Upper lobe of left lung (tissue), 6 donors: Measurements from ENCODE around the gene TENM4. TPM values are rescaled to one million over a fixed set of nuclear protein-coding genes. Genes with fewer than 3 reads are reported as not detected.
"Not testable (repeated sequence)": the region's sequence is repeated elsewhere in the genome, so short reads cannot be mapped to it uniquely, and the experiment has no call there.

Experiments
- ATAC-seq, 2 donors: fragments of 200-7000 bp; cut with Tn5 transposase; one replicate each; pipeline ENCODE4 v1.9.1; 2022; ENCODE audit warnings: mild to moderate bottlenecking in 2 of 2, moderate library complexity in 2 of 2; ENCODE audit not compliant: low FRiP score in 2 of 2
- DNase-seq, 2 donors: peaks; one replicate each; pipeline ENCODE4 v3.0.0-alpha.2; 2019 to 2020
- H3K27ac ChIP-seq, 4 donors: fragments of 200-600 bp; sonication (generic); one replicate each; pipeline ENCODE4 v1.5.1; 2016 to 2019
- H3K27me3 ChIP-seq, 4 donors: fragments of 200-600 bp; sonication (generic); one replicate each; pipeline ENCODE4 v1.5.1; 2017 to 2019
- H3K36me3 ChIP-seq, 4 donors: fragments of 200-600 bp; sonication (generic); one replicate each; pipeline ENCODE4 v1.5.1; 2016 to 2019
- H3K4me1 ChIP-seq, 4 donors: fragments of 200-600 bp; sonication (generic); one replicate each; pipeline ENCODE4 v1.5.1; 2018 to 2019
- H3K4me3 ChIP-seq, 4 donors: fragments of 200-600 bp; sonication (generic); one replicate each; pipeline ENCODE4 v1.5.1; 2017 to 2019; ENCODE audit warnings: mild to moderate bottlenecking in 2 of 4, moderate library complexity in 1 of 4
- H3K9me3 ChIP-seq, 4 donors: fragments of 200-600 bp; sonication (generic); one replicate each; pipeline ENCODE4 v1.5.1; 2018 to 2019
- EP300 ChIP-seq, 4 donors: sonication (generic); formaldehyde crosslinking; IDR thresholded peaks; one replicate each; pipeline ENCODE4 v1.5.1; 2017; ENCODE audit warnings: antibody characterized with exemption in 4 of 4, control low read depth in 2 of 4
- POLR2A ChIP-seq, 4 donors: fragments of 450-650 bp; IDR thresholded peaks; one replicate each; pipeline ENCODE4 v1.5.1; 2016 to 2017; ENCODE audit warnings: antibody characterized with exemption in 4 of 4, mild to moderate bottlenecking in 2 of 4
- POLR2AphosphoS5 ChIP-seq, 2 donors: sonication (generic); formaldehyde crosslinking; IDR thresholded peaks; one replicate each; pipeline ENCODE4 v1.5.1; 2017; ENCODE audit warnings: antibody characterized with exemption in 2 of 2
- WGBS, 2 donors: methylation state at CpG; one replicate each; pipeline ENCODE4 v1.1.5; 2017 to 2018; 5-methylcytosine and 5-hydroxymethylcytosine counted together
- total RNA-seq, 6 donors: library from RNA; depleted of rRNA in 4 of 6; stranded (reverse); fragments of >200 nt in 4 of 6; gene quantifications; one replicate each; pipeline versions ENCODE4 v1.1.0 to v1.2.1, GENCODE V29; 2016 to 2021
- TF ChIP-seq, protein P1 (sequence below), 6 experiments: fragments of 450-650 bp in 4 of 6; fragments of 200-600 bp in 2 of 6; sonication (generic) in 2 of 6; IDR thresholded peaks; one replicate each; pipeline ENCODE4 v1.5.1; 2016 to 2019; ENCODE audit warnings: antibody characterized with exemption in 6 of 6
- donor health status: DM: no; HTN: no; CAD: no; lungs with moderate emphysema.
- donor health status: DM: no; HTN: yes; CAD: no; lungs with severe emphysema.

Gene TENM4
- total RNA-seq, 6 donors from 2014 or later, result 0.11 to 20.0 (median 3.7) TPM

DNA sequence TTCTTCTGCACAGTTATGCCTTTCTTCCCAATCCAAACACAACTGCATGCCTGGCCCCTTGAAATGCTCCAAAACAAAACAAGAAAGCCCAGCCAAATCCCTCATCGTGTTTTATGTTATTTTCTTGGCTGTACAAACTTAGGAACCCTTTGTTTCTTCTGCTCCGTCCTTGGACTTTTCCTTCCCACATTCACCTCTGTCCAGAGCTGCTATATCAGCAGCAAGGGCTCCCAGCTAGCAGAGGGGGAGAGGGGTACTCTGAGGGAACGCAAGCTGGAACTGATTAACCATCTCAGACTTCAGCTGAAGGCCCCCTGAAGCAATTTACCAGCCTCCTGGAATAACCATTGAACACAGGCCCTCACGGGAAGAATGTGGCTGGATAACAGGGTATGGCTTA, 214.7 kb downstream of the TENM4 start:
- 46 to 52% methylated on average over 4 of the region's 4 CpGs for WGBS, 2 donors
- no peaks in the 10 kb centered on the region for H3K27me3 ChIP-seq
- no peak for DNase-seq
- no peak for ATAC-seq
- no peaks in the 10 kb centered on the region for H3K4me1 ChIP-seq
- H3K27ac ChIP-seq, result no peak overlapping the region
- no peaks in the 10 kb centered on the region for H3K36me3 ChIP-seq
- TF ChIP-seq EP300 (IDR thresholded peaks at IDR 0.05) (no peak), POLR2AphosphoS5 (IDR thresholded peaks at IDR 0.05) (no peak), POLR2A (IDR thresholded peaks at IDR 0.05) (no peak)
- TF ChIP-seq, protein P1, sequence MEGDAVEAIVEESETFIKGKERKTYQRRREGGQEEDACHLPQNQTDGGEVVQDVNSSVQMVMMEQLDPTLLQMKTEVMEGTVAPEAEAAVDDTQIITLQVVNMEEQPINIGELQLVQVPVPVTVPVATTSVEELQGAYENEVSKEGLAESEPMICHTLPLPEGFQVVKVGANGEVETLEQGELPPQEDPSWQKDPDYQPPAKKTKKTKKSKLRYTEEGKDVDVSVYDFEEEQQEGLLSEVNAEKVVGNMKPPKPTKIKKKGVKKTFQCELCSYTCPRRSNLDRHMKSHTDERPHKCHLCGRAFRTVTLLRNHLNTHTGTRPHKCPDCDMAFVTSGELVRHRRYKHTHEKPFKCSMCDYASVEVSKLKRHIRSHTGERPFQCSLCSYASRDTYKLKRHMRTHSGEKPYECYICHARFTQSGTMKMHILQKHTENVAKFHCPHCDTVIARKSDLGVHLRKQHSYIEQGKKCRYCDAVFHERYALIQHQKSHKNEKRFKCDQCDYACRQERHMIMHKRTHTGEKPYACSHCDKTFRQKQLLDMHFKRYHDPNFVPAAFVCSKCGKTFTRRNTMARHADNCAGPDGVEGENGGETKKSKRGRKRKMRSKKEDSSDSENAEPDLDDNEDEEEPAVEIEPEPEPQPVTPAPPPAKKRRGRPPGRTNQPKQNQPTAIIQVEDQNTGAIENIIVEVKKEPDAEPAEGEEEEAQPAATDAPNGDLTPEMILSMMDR (IDR thresholded peaks at IDR 0.05), result no peak
- H3K4me3 ChIP-seq, result no peak overlapping the region
- H3K9me3 ChIP-seq, result peaks cover 0 to 3% (median 0%) of the 10 kb centered on the region in 4 donors

DNA sequence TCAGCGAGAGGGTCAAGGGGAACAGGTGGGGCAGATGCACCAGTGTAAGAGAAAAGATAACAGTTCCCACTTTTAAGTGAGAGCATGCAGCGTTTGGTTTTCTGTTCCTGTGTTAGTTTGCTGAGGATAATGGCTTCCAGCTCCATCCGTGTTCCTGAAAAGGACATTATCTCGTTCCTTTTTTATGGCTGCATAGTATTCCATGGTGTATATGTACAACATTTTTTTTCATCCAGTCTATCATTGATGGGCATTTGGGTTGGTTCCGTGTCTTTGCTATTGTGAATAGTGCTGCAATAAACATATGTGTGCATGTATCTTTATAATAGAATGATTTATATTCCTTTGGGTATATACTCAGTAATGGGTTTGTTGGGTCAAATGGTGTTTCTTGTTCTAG, 218.7 kb downstream of the TENM4 start:
- H3K9me3 ChIP-seq, H3K4me1 ChIP-seq, DNase-seq, H3K27ac ChIP-seq, ATAC-seq, H3K4me3 ChIP-seq, H3K27me3 ChIP-seq, H3K36me3 ChIP-seq: not testable (repeated sequence)
- 83 to 95% methylated on average over 5 of the region's 5 CpGs for WGBS, 2 donors

DNA sequence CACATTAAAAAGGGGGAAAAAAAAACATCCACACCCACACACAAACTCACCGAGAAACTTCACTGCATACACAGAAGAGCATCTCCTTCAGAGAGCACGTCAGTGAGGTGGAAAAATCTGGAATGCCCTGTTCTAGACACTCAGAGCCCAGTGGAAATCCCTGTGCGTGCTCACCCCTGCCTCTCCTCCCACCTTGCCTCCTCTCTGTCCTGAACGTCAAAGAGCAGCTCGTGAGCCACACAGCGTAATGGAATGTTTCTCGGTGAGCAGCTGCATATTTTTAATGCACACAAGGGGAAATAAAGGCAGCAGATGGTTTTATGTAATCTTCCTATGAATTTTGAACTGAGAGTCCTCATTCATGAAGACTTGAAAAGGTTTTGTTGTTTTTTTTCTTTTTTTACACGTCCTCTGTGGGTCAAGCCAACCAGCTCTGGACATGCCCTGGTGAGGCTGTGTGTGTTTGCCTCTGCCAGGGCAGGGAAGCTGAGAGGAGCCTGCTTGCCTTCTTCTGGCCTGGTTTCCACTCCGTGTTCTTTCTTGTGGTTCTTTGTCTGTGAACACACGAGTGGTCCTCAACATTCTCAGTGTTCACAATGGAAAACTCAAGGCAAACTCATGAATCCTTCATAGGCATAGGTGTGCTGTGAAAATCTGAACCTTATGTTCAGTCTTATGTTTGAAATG, 219.2 kb downstream of the TENM4 start:
- H3K4me1 ChIP-seq, result no peaks in the 10 kb centered on the region
- no peak overlapping the region for H3K4me3 ChIP-seq
- peaks cover 0 to 3% (median 0%) of the 10 kb centered on the region in 4 donors for H3K9me3 ChIP-seq
- no peak overlapping the region for H3K27ac ChIP-seq
- TF ChIP-seq EP300 (IDR thresholded peaks at IDR 0.05) (no peak), POLR2AphosphoS5 (IDR thresholded peaks at IDR 0.05) (no peak), POLR2A (IDR thresholded peaks at IDR 0.05) (no peak)
- TF ChIP-seq, protein P1 (IDR thresholded peaks at IDR 0.05), result no peak
- 73 to 81% methylated on average over 10 of the region's 10 CpGs for WGBS, 2 donors
- H3K27me3 ChIP-seq, result no peaks in the 10 kb centered on the region
- DNase-seq (no peak), ATAC-seq (no peak)
- H3K36me3 ChIP-seq, result no peaks in the 10 kb centered on the region

DNA sequence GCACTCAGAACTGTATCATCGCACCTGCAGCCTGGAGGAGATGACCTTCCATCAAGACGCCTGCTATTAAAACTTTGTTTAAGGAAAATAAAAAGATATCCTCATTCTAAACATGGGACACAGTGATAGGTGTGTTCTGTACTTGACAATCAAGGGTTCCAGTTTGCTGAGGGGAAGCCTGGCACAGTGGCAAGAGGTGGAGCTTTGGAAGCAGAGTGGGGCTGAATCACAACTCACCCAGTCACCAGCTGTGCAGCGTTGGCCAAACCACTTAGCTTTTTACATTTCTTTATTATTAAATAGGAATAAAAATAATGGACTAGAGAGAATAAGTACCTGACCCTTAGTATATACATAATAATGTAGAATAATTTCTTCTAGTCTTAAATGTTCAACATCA, 220.7 kb downstream of the TENM4 start:
- DNase-seq, result no peak
- H3K4me3 ChIP-seq, result no peak overlapping the region
- peaks cover 0 to 3% (median 0%) of the 10 kb centered on the region in 4 donors for H3K9me3 ChIP-seq
- WGBS, 2 donors, result 83 to 87% methylated on average over 3 of the region's 3 CpGs
- ATAC-seq, result no peak
- no peaks in the 10 kb centered on the region for H3K27me3 ChIP-seq
- no peaks in the 10 kb centered on the region for H3K36me3 ChIP-seq
- TF ChIP-seq POLR2AphosphoS5 (IDR thresholded peaks at IDR 0.05), result no peak
- TF ChIP-seq EP300 (IDR thresholded peaks at IDR 0.05), result no peak
- TF ChIP-seq POLR2A (IDR thresholded peaks at IDR 0.05), result no peak
- TF ChIP-seq, protein P1 (IDR thresholded peaks at IDR 0.05), result no peak
- no peaks in the 10 kb centered on the region for H3K4me1 ChIP-seq
- H3K27ac ChIP-seq, result no peak overlapping the region

DNA sequence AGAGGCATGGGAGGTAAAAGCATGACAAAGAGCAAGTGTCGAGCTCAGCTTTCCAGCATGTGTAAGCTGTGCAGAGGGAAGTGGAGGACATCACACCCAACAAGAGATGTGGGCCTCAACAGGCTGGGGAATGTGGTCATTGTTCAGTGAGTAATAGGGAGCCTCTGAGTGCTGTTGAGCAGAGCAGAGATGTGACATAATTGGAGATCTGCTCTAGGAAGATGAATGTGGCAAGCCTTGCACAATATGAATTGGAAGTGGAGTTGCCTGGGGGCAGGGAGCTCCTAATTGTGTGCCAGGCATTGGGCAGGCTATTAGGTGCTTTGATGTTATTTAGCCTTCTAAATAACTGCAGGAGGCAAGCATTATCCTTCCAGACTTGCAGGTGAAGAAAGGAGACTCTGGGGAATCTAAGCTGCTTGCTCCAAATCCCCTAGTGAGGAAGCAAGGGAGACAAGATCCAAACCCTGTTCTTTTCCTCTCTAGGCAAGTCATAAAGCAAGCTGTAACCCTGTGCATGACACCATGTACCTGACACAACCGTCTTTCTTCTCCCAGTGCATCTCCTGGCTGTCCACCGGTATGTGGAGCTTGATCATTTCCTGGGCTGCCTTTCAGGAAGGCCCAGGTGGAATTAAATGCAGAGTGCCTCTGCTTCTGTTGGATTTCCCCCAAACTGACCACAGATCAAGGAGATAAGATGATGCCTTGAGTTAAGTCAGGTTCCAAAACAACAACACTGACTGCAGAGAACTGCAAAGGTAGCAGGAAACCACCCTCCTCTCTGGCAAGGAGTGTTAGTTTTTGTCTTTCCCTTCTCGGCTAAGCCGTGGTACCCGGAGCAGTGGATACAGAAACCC, 221.4 kb downstream of the TENM4 start:
- DNase-seq (no peak), ATAC-seq (no peak)
- no peaks in the 10 kb centered on the region for H3K4me1 ChIP-seq
- TF ChIP-seq, protein P1 (IDR thresholded peaks at IDR 0.05), result no peak
- TF ChIP-seq POLR2AphosphoS5 (IDR thresholded peaks at IDR 0.05) (no peak), POLR2A (IDR thresholded peaks at IDR 0.05) (no peak), EP300 (IDR thresholded peaks at IDR 0.05) (no peak)
- no peaks in the 10 kb centered on the region for H3K36me3 ChIP-seq
- H3K27me3 ChIP-seq, result no peaks in the 10 kb centered on the region
- no peak overlapping the region for H3K4me3 ChIP-seq
- peaks cover 0 to 3% (median 0%) of the 10 kb centered on the region in 4 donors for H3K9me3 ChIP-seq
- H3K27ac ChIP-seq, result no peak overlapping the region
- WGBS, 2 donors, result 61 to 84% methylated on average over 6 of the region's 6 CpGs
